Uterus (tissue), 4 donors: ENCODE measurements around the gene SPP1. TPM values are rescaled to one million over a fixed set of nuclear protein-coding genes. Genes with fewer than 3 reads are reported as not detected.

ENCODE experiments used
- DNase-seq, 2 donors: peaks; one replicate each; pipeline ENCODE4 v3.0.0-alpha.2; 2019 to 2020
- H3K27ac ChIP-seq, 2 donors: fragments of 200-600 bp; sonication (generic); 1 replicate in 1 of 2; 2 replicates in 1 of 2; pipeline ENCODE4 v1.5.1; 2016 to 2018
- H3K27me3 ChIP-seq, 2 donors: fragments of 200-600 bp; sonication (generic); one replicate each; pipeline ENCODE4 v1.5.1; 2018 to 2019; ENCODE audit warnings: control low read depth in 1 of 2
- H3K36me3 ChIP-seq, 2 donors: fragments of 200-600 bp; sonication (generic); one replicate each; pipeline ENCODE4 v1.5.1; 2019; ENCODE audit warnings: control low read depth in 1 of 2
- H3K4me1 ChIP-seq, 2 donors: fragments of 200-600 bp; sonication (generic); one replicate each; pipeline ENCODE4 v1.5.1; 2018 to 2019; ENCODE audit warnings: control low read depth in 1 of 2
- H3K4me3 ChIP-seq, 2 donors: fragments of 200-600 bp; sonication (generic); 1 replicate in 1 of 2; 2 replicates in 1 of 2; pipeline ENCODE4 v1.5.1; 2018 to 2019; ENCODE audit warnings: mild to moderate bottlenecking in 1 of 2
- H3K9me3 ChIP-seq, 2 donors: fragments of 200-600 bp; sonication (generic); one replicate each; pipeline ENCODE4 v1.5.1; 2019; ENCODE audit warnings: control low read depth in 1 of 2
- POLR2A ChIP-seq, 2 donors: fragments of 450-650 bp; IDR thresholded peaks; one replicate each; pipeline ENCODE4 v1.6.1; 2016; ENCODE audit warnings: antibody characterized with exemption in 2 of 2, mild to moderate bottlenecking in 1 of 2, moderate library complexity in 1 of 2
- intact Hi-C: fragments of 100-400 bp; cut with DNase I; formaldehyde crosslinking; loops from one replicate; pipeline ENCODE4 v1.15.1; 2023; ENCODE audit warnings: low total_unique reads
- small RNA-seq: library from RNA; depleted of rRNA; stranded (forward); fragments of <200 nt; gene quantifications from one replicate; pipeline ENCODE3, GENCODE V24; 2016
- total RNA-seq, 4 donors: library from RNA; depleted of rRNA in 3 of 4; stranded (reverse); fragments of >200 nt in 3 of 4; gene quantifications; one replicate each; pipeline versions ENCODE4 v1.1.0 to v1.2.4, GENCODE V29; 2014 to 2023
- TF ChIP-seq, protein P1 (sequence below), 4 experiments: fragments of 200-600 bp in 2 of 4; fragments of 450-650 bp in 2 of 4; sonication (generic) in 2 of 4; IDR thresholded peaks; one replicate each; pipeline ENCODE4 v1.5.1; 2016 to 2019; ENCODE audit warnings: antibody characterized with exemption in 4 of 4, mild to moderate bottlenecking in 2 of 4, moderate library complexity in 1 of 4
- donor health status: DM: yes; HTN: yes; CAD: no.

SPP1 gene
- total RNA-seq, 4 donors from 2014 or later: 10.1 to 98.6 TPM; not detected in 2

GRCh38 chr4:88029556-88029955 is 54.0 kb downstream of the SPP1 start:
- Histone ChIP-seq H3K36me3 (no peaks in the 10 kb centered on the region), H3K27me3 (no peaks in the 10 kb centered on the region), H3K4me3 (no peak overlapping the region), H3K9me3 (peaks cover 0 to 4% of the 10 kb centered on the region in 2 donors), H3K27ac (peak overlapping the region; percentile 45 to 60), H3K4me1 (peaks cover 0 to 4% of the 10 kb centered on the region in 2 donors)
- TF ChIP-seq, protein P1, sequence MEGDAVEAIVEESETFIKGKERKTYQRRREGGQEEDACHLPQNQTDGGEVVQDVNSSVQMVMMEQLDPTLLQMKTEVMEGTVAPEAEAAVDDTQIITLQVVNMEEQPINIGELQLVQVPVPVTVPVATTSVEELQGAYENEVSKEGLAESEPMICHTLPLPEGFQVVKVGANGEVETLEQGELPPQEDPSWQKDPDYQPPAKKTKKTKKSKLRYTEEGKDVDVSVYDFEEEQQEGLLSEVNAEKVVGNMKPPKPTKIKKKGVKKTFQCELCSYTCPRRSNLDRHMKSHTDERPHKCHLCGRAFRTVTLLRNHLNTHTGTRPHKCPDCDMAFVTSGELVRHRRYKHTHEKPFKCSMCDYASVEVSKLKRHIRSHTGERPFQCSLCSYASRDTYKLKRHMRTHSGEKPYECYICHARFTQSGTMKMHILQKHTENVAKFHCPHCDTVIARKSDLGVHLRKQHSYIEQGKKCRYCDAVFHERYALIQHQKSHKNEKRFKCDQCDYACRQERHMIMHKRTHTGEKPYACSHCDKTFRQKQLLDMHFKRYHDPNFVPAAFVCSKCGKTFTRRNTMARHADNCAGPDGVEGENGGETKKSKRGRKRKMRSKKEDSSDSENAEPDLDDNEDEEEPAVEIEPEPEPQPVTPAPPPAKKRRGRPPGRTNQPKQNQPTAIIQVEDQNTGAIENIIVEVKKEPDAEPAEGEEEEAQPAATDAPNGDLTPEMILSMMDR (IDR thresholded peaks at IDR 0.05): no peak
- no peak for TF ChIP-seq POLR2A (IDR thresholded peaks at IDR 0.05)
- no peak for DNase-seq
- intact Hi-C loops: no loop called here

DNA sequence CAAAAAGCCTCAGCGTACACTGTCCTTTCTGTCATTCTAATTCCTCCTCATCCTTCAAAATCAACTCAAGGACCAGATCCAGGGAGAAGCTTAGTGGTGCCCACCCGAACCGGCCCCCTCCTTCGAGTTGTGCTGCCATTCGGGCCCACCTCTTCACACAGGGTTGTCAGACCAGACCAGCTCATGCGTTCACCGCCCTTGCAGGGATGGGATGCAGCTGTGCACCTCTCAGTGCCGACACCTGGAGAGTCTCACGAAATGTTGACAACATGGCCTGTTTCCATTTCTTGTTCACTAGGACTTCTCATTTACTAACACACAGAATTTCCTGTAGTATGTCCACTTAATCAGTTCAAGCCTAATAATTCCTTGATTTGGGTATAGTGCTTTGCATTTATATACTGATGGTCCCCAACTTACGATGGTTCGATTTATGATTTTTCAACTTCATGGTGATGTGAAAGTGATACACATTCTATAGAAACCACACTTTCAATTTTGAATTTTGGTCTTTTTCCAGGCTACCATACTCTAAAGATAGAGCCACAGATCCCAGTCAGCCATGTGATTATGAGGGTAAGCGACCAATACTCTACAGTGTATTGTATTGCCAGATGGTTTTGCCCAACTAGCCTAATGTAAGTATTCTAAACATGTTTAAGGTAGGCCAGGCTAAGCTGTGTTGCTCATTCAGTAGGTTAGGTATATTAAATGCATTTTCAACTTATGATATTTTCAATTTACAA is 55.2 kb downstream of the SPP1 start:
- intact Hi-C loops: loop anchor here (10.0 kb wide), 1 partner anchor 184 kb away; no protein-coding TSS in a partner anchor
- Histone ChIP-seq H3K36me3 (no peaks in the 10 kb centered on the region), H3K9me3 (peaks cover 0 to 4% of the 10 kb centered on the region in 2 donors), H3K4me3 (no peak overlapping the region), H3K27ac (no peak overlapping the region), H3K27me3 (no peaks in the 10 kb centered on the region), H3K4me1 (peaks cover 0 to 4% of the 10 kb centered on the region in 2 donors)
- no peak for TF ChIP-seq POLR2A (IDR thresholded peaks at IDR 0.05)
- TF ChIP-seq, protein P1 (IDR thresholded peaks at IDR 0.05): no peak
- DNase-seq: no peak

Small RNA genes within 50 kb of the gene (small RNA-seq; reads per million reads assigned to genes)
- gene RNU1-36P: not detected

Other genes starting within 250 kb of the SPP1 start
- not detected for gene IBSP, start 176.2 kb upstream of the SPP1 start, total RNA-seq
- gene MEPE, start 142.7 kb upstream of the SPP1 start, total RNA-seq: not detected
- gene PKD2, start 31.9 kb downstream of the SPP1 start, total RNA-seq: 100 to 1,000 TPM; 129 to 190 (median 134) TPM
- gene ABCG2, start 182.9 kb downstream of the SPP1 start, total RNA-seq: 10 to 100 TPM; 35.9 to 61.8 (median 50.0) TPM